Type B pancreatic cell (in vitro differentiated cells): ENCODE data around the gene PSMB11. TPM values are rescaled to one million over a fixed set of nuclear protein-coding genes. Genes with fewer than 3 reads are reported as not detected.
"Not testable (repeated sequence)": the region's sequence is repeated elsewhere in the genome, so short reads cannot be mapped to it uniquely, and the experiment has no call there.

Experiments
- DNase-seq: peaks from one replicate; pipeline ENCODE4 v3.0.0; 2021; ENCODE audit warnings: mixed read lengths; ENCODE audit not compliant: unreplicated experiment; ENCODE audit errors: extremely low spot score
- H3K27ac Mint-ChIP-seq: 2 replicates; pipeline ENCODE4 v1.8.0; 2021; ENCODE audit warnings: mild to moderate bottlenecking, mixed read lengths
- H3K27me3 Mint-ChIP-seq: 2 replicates; pipeline ENCODE4 v1.8.0; 2021; ENCODE audit warnings: mixed read lengths
- H3K36me3 Mint-ChIP-seq: 2 replicates; pipeline ENCODE4 v1.8.0; 2021; ENCODE audit warnings: mixed read lengths
- H3K4me1 Mint-ChIP-seq: one replicate; pipeline ENCODE4 v1.8.0; 2021; ENCODE audit warnings: mixed read lengths; ENCODE audit not compliant: unreplicated experiment
- H3K4me3 Mint-ChIP-seq: 2 replicates; pipeline ENCODE4 v1.8.0; 2021; ENCODE audit warnings: mild to moderate bottlenecking, mixed read lengths
- H3K9me3 Mint-ChIP-seq: 2 replicates; pipeline ENCODE4 v1.8.0; 2021; ENCODE audit warnings: mixed read lengths
- CTCF ChIP-seq: fragments of 200-600 bp; sonication (generic); conservative IDR thresholded peaks from 2 replicates; pipeline ENCODE4 v1.5.0; 2021; ENCODE audit warnings: antibody characterized with exemption, mild to moderate bottlenecking
- total RNA-seq: library from RNA; stranded (reverse); gene quantifications from 2 replicates; pipeline ENCODE4 v1.2.1, GENCODE V29; 2021; ENCODE audit warnings: low replicate concordance

The PSMB11 gene
- total RNA-seq, 1 donor from 2014 or later, result not detected

- H3K9me3 Mint-ChIP-seq, result no peaks in the 10 kb centered on the region
- H3K27me3 Mint-ChIP-seq, result no peaks in the 10 kb centered on the region
- H3K36me3 Mint-ChIP-seq, result no peaks in the 10 kb centered on the region
- no peak overlapping the region for H3K4me3 Mint-ChIP-seq
- no peak for TF ChIP-seq CTCF
- H3K4me1 Mint-ChIP-seq, result peaks cover 17% of the 10 kb centered on the region
- DNase-seq, result no peak
- H3K27ac Mint-ChIP-seq, result no peak overlapping the region
Observed at GRCh38 chr14:22996768-22997654, 45.0 kb upstream of the PSMB11 start.

- no peaks in the 10 kb centered on the region for H3K27me3 Mint-ChIP-seq
- no peak for TF ChIP-seq CTCF
- H3K36me3 Mint-ChIP-seq, result no peaks in the 10 kb centered on the region
Observed at GRCh38 chr14:22997676-22998323, 44.2 kb upstream of the PSMB11 start.

GRCh38 chr14:22998329-22999012, 43.5 kb upstream of the PSMB11 start:
- Mint-ChIP-seq H3K4me1 (peaks cover 17% of the 10 kb centered on the region), H3K27me3 (no peaks in the 10 kb centered on the region), H3K27ac (no peak overlapping the region), H3K36me3 (no peaks in the 10 kb centered on the region), H3K9me3 (no peaks in the 10 kb centered on the region), H3K4me3 (no peak overlapping the region)
- no peak for DNase-seq
- no peak for TF ChIP-seq CTCF

More at GRCh38 chr14:22997676-22998323, 44.2 kb upstream of the PSMB11 start:
- H3K4me3 Mint-ChIP-seq, result no peak overlapping the region
- H3K27ac Mint-ChIP-seq, result no peak overlapping the region
- DNase-seq, result no peak
- H3K4me1 Mint-ChIP-seq, result peaks cover 17% of the 10 kb centered on the region
- no peaks in the 10 kb centered on the region for H3K9me3 Mint-ChIP-seq

GRCh38 chr14:23000860-23001259, 41.2 kb upstream of the PSMB11 start:
- peaks cover 14% of the 10 kb centered on the region for H3K4me1 Mint-ChIP-seq
- no peaks in the 10 kb centered on the region for H3K9me3 Mint-ChIP-seq
- no peak overlapping the region for H3K4me3 Mint-ChIP-seq
- no peak overlapping the region for H3K27ac Mint-ChIP-seq
- no peaks in the 10 kb centered on the region for H3K27me3 Mint-ChIP-seq
- TF ChIP-seq CTCF, result no peak
- DNase-seq, result no peak
- no peaks in the 10 kb centered on the region for H3K36me3 Mint-ChIP-seq

GRCh38 chr14:23002592-23002991, 39.4 kb upstream of the PSMB11 start:
- DNase-seq, result no peak
- H3K27me3 Mint-ChIP-seq, result no peaks in the 10 kb centered on the region
- H3K36me3 Mint-ChIP-seq, result no peaks in the 10 kb centered on the region
- H3K27ac Mint-ChIP-seq, result no peak overlapping the region
- no peak overlapping the region for H3K4me3 Mint-ChIP-seq
- peaks cover 24% of the 10 kb centered on the region for H3K4me1 Mint-ChIP-seq
- H3K9me3 Mint-ChIP-seq, result no peaks in the 10 kb centered on the region
- TF ChIP-seq CTCF, result no peak

GRCh38 chr14:23004274-23004673, 37.7 kb upstream of the PSMB11 start:
- not testable (repeated sequence) for H3K4me3 Mint-ChIP-seq, H3K27ac Mint-ChIP-seq

More at GRCh38 chr14:23004274-23004673, 37.7 kb upstream of the PSMB11 start:
- peaks cover 32% of the 10 kb centered on the region for H3K4me1 Mint-ChIP-seq
- not testable (repeated sequence) for DNase-seq, H3K9me3 Mint-ChIP-seq, H3K36me3 Mint-ChIP-seq, H3K27me3 Mint-ChIP-seq
